ENCODE measurements around the gene ECHDC3. TPM values are rescaled to one million over a fixed set of nuclear protein-coding genes. Genes with fewer than 3 reads are reported as not detected.

ECHDC3 gene
- total RNA-seq: 100 to 1,000 TPM; 137 to 711 (median 391) TPM

DNA sequence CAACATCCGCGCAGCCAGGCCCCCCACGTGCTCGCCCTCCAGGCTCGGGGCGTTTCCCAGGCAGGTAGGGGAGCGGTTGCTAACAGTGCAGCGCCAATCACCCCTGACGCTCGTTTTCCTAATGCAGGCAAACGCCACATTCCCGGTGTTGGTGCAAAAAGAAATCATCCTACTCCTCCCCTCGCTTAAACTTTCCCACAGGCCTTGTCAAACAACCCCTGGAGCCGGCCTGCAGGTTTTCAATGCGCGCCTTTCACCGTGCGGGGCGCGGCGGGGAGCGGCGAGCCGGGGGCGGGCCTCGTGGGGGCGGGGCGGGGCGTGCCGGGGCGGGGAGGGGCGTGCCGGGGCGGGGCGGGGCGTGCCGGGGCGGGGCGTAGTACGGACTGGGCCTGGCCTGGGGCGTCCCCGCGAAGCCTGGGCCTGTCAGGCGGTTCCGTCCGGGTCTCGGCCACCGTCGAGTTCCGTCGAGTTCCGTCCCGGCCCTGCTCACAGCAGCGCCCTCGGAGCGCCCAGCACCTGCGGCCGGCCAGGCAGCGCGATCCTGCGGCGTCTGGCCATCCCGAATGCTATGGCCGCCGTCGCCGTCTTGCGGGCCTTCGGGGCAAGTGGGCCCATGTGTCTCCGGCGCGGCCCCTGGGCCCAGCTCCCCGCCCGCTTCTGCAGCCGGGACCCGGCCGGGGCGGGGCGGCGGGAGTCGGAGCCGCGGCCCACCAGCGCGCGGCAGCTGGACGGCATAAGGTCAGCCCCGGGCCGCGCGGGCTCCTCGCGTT lies at the start of gene ECHDC3:
TSS of gene ECHDC3 (plus strand) at position 374 of the 770 bp plus-strand sequence. CDS start at position 569, 195 bp downstream.
- TF ChIP-seq, protein P1, sequence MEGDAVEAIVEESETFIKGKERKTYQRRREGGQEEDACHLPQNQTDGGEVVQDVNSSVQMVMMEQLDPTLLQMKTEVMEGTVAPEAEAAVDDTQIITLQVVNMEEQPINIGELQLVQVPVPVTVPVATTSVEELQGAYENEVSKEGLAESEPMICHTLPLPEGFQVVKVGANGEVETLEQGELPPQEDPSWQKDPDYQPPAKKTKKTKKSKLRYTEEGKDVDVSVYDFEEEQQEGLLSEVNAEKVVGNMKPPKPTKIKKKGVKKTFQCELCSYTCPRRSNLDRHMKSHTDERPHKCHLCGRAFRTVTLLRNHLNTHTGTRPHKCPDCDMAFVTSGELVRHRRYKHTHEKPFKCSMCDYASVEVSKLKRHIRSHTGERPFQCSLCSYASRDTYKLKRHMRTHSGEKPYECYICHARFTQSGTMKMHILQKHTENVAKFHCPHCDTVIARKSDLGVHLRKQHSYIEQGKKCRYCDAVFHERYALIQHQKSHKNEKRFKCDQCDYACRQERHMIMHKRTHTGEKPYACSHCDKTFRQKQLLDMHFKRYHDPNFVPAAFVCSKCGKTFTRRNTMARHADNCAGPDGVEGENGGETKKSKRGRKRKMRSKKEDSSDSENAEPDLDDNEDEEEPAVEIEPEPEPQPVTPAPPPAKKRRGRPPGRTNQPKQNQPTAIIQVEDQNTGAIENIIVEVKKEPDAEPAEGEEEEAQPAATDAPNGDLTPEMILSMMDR (IDR thresholded peaks at IDR 0.05; ENCODE audit: low read depth): no peak

- TF ChIP-seq, protein P1 (IDR thresholded peaks at IDR 0.05; ENCODE audit: low read depth): no peak
Measured at GRCh38 chr10:11693376-11693775, 48.8 kb upstream of the ECHDC3 start.

DNA sequence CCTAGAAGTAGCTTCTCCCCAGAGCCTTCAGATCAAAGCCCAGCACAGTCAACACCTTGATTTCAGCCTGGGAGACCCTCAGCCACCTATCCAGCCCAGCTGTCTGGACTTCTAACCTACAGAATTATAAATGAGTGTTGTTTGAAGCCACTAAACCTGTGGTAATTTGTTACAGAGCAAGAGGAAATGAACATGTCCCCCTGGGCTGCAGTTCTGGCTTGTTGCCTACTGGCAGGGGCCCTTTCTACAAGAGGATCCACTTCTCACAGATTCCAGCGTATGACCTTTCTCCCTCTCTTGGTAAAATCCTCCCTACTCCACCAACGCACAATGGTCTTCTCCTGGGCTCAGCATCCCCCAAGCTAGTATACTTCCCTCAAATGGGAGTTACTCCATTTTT lies 46.4 kb upstream of the ECHDC3 start:
- TF ChIP-seq, protein P1 (IDR thresholded peaks at IDR 0.05; ENCODE audit: low read depth): no peak

GRCh38 chr10:11697718-11698527 lies 44.3 kb upstream of the ECHDC3 start:
- TF ChIP-seq, protein P1 (IDR thresholded peaks at IDR 0.05; ENCODE audit: low read depth): no peak

DNA sequence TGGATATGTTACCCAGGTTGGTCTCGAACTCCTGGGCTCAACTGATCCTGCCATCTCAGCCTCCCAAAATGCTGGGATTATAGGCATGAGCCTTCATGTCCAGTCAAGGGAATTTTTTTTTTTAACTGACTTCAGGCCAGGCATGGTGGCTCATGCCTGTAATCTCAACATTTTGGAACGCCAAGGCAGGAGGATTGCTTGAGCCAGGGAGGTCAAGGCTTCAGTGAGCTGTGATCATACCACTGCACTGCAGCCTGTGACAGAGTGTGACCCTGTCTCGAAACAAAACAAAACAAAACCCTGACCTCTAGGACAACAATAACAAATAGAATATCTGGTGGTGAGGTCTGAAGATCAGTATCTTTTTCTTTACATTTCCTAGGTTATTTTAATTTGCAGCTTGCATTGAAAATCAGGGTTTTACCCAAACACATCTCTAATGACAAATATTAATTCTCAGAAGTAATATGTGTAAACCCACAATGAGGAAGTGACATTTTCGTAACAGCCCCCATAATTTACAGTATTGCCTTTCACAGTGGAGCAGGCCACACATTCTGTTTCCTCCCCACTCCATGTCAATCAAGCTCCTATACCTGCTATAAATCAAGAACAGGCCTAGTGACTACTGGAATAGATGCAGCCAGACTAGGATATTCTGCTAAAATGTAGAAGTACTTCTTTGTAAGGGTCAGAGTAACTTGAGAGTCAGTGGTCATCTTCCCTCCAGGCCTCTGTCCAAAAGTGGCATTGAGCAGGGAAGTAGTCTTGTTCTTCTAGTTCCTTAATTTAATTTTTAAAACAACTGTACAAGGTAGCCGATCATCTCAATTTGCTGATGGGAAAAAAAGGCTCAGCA lies 43.3 kb upstream of the ECHDC3 start:
- TF ChIP-seq, protein P1 (IDR thresholded peaks at IDR 0.05; ENCODE audit: low read depth): no peak

DNA sequence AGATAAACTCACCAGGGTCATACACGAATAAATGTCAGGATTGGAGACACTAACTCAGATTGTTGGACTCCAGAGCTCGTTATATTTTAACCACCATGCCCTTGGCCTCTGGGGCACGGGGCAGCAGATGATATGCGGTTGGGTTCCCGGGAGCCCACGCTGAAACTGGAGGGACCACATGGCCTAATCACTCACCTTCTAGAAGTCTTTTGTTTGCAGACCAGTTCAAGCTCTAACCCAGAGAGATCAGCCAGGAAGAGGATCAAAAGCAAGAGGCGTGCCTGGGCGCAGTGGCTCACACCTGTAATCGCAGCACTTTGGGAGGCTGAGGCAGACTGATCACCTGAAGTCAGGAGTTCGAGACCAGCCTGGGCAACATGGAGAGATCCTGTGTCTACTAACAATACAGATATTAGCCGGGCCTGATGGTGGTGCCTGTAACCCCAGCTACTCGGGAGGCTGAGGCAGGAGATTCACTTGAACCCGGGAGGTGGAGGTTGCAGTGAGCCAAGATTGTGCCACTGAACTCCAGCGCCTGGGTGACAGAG lies 42.6 kb upstream of the ECHDC3 start:
- TF ChIP-seq, protein P1 (IDR thresholded peaks at IDR 0.05; ENCODE audit: low read depth): no peak
